H9 (cell line): ENCODE results near the gene CHST2. TPM values are rescaled to one million over a fixed set of nuclear protein-coding genes. Genes with fewer than 3 reads are reported as not detected.

Experiments used
- DNase-seq: peaks from one replicate; pipeline ENCODE4 v3.0.0-alpha.2; 2017
- H2AFZ ChIP-seq: one replicate; pipeline ENCODE4 v1.6.1; 2013; ENCODE audit warnings: mild to moderate bottlenecking, low read length, control low read depth, moderate library complexity
- H2AK5ac ChIP-seq: 2 replicates; pipeline ENCODE4 v1.6.1; 2013; ENCODE audit warnings: low read length, control low read depth, mixed read lengths; ENCODE audit not compliant: insufficient read length
- H2BK120ac ChIP-seq: one replicate; pipeline ENCODE4 v1.6.1; 2013; ENCODE audit warnings: low read depth, mild to moderate bottlenecking, low read length, control low read depth, inconsistent platforms; ENCODE audit not compliant: poor library complexity, severe bottlenecking
- H2BK12ac ChIP-seq: 2 replicates; pipeline ENCODE4 v1.6.1; 2013; ENCODE audit warnings: low read length, control low read depth, mixed read lengths, low read depth; ENCODE audit not compliant: insufficient read length
- H2BK15ac ChIP-seq: 2 replicates; pipeline ENCODE4 v1.6.1; 2013; ENCODE audit warnings: low read depth, low read length, control low read depth
- H2BK20ac ChIP-seq: one replicate; pipeline ENCODE4 v1.6.1; 2013; ENCODE audit warnings: low read depth, mild to moderate bottlenecking, low read length, control low read depth, inconsistent platforms; ENCODE audit not compliant: poor library complexity, severe bottlenecking
- H2BK5ac ChIP-seq: 2 replicates; pipeline ENCODE4 v1.6.1; 2013; ENCODE audit warnings: low read length, control low read depth, mixed read lengths; ENCODE audit not compliant: insufficient read length
- H3K14ac ChIP-seq: 2 replicates; pipeline ENCODE4 v1.6.1; 2013; ENCODE audit warnings: low read length, control low read depth; ENCODE audit not compliant: insufficient read depth
- H3K18ac ChIP-seq: 2 replicates; pipeline ENCODE4 v1.6.1; 2013; ENCODE audit warnings: low read depth, mild to moderate bottlenecking, mixed read lengths, low read length, control low read depth; ENCODE audit not compliant: insufficient read length
- H3K23ac ChIP-seq: 2 replicates; pipeline ENCODE4 v1.6.1; 2013; ENCODE audit warnings: low read length, control low read depth, mixed read lengths, low read depth; ENCODE audit not compliant: insufficient read length
- H3K23me2 ChIP-seq: 2 replicates; pipeline ENCODE4 v1.6.1; 2013; ENCODE audit warnings: low read depth, mild to moderate bottlenecking, mixed read lengths, low read length, control low read depth; ENCODE audit not compliant: insufficient read length, poor library complexity, severe bottlenecking
- H3K27ac ChIP-seq: 2 replicates; pipeline ENCODE4 v1.5.1; 2013; ENCODE audit warnings: low read length, control low read depth, mixed read lengths, low read depth; ENCODE audit not compliant: insufficient read length
- H3K27me3 ChIP-seq: 2 replicates; pipeline ENCODE4 v1.6.1; 2013; ENCODE audit warnings: low read length, control low read depth, inconsistent platforms; ENCODE audit not compliant: insufficient read depth
- H3K4ac ChIP-seq: 2 replicates; pipeline ENCODE4 v1.6.1; 2013; ENCODE audit warnings: low read depth, mild to moderate bottlenecking, control low read depth, inconsistent platforms, low read length, moderate library complexity
- H3K4me1 ChIP-seq: 2 replicates; pipeline ENCODE4 v1.6.1; 2013; ENCODE audit warnings: low read length, control low read depth, inconsistent platforms; ENCODE audit not compliant: insufficient read depth
- H3K4me2 ChIP-seq: 2 replicates; pipeline ENCODE4 v1.6.1; 2013; ENCODE audit warnings: low read length, control low read depth, mixed read lengths; ENCODE audit not compliant: insufficient read length, insufficient read depth
- H3K56ac ChIP-seq: 2 replicates; pipeline ENCODE4 v1.6.1; 2013; ENCODE audit warnings: low read depth, mild to moderate bottlenecking, mixed read lengths, low read length, control low read depth; ENCODE audit not compliant: insufficient read length
- H3K79me1 ChIP-seq: 2 replicates; pipeline ENCODE4 v1.6.1; 2013; ENCODE audit warnings: low read depth, mild to moderate bottlenecking, moderate library complexity, low read length, control low read depth, inconsistent platforms; ENCODE audit not compliant: insufficient read depth, poor library complexity, severe bottlenecking
- H3K79me2 ChIP-seq: 2 replicates; pipeline ENCODE4 v1.6.1; 2013; ENCODE audit warnings: low read length, control low read depth, inconsistent platforms; ENCODE audit not compliant: insufficient read depth
- H3K9ac ChIP-seq: 2 replicates; pipeline ENCODE4 v1.6.1; 2013; ENCODE audit warnings: low read length, control low read depth, mixed read lengths; ENCODE audit not compliant: insufficient read length; ENCODE audit errors: extremely low read depth
- H3K9me3 ChIP-seq: one replicate; pipeline ENCODE4 v1.6.1; 2013; ENCODE audit warnings: low read depth, low read length, inconsistent platforms; ENCODE audit not compliant: control insufficient read depth
- H3T11ph ChIP-seq: one replicate; pipeline ENCODE4 v1.6.1; 2013; ENCODE audit warnings: mild to moderate bottlenecking, low read length, control low read depth, inconsistent platforms
- H4K20me1 ChIP-seq: one replicate; pipeline ENCODE4 v1.6.1; 2013; ENCODE audit not compliant: control insufficient read depth, insufficient read length, insufficient read depth
- H4K5ac ChIP-seq: 2 replicates; pipeline ENCODE4 v1.6.1; 2013; ENCODE audit warnings: low read depth, mild to moderate bottlenecking, mixed read lengths, low read length, control low read depth; ENCODE audit not compliant: insufficient read length
- H4K8ac ChIP-seq: replicated peaks from 2 replicates; pipeline ENCODE4 v1.6.1; 2013; ENCODE audit warnings: low read length, control low read depth, mixed read lengths, low read depth; ENCODE audit not compliant: insufficient read length
- H4K91ac ChIP-seq: 2 replicates; pipeline ENCODE4 v1.6.1; 2013; ENCODE audit warnings: low read depth, mild to moderate bottlenecking, moderate library complexity, mixed read lengths, low read length, control low read depth; ENCODE audit not compliant: insufficient read length
- H3K27ac Mint-ChIP-seq, 3 experiments: 2 replicates in 2 of 3; 3 replicates in 1 of 3; pipeline ENCODE4 v1.8.0; 2020 to 2021; ENCODE audit warnings: mixed read lengths in 3 of 3, mild to moderate bottlenecking in 1 of 3, moderate library complexity in 1 of 3
- H3K27me3 Mint-ChIP-seq: 2 replicates; pipeline ENCODE4 v1.8.0; 2021; ENCODE audit warnings: low read depth, mild to moderate bottlenecking, moderate library complexity, mixed read lengths
- H3K36me3 Mint-ChIP-seq, 3 experiments: 2 replicates in 2 of 3; 3 replicates in 1 of 3; pipeline ENCODE4 v1.8.0; 2020 to 2021; ENCODE audit warnings: low read depth in 3 of 3, mixed read lengths in 3 of 3; ENCODE audit not compliant: insufficient read depth in 1 of 3
- H3K4me1 Mint-ChIP-seq, 2 experiments: 2 replicates each; pipeline ENCODE4 v1.8.0; 2020; ENCODE audit warnings: mixed read lengths in 2 of 2
- H3K4me3 Mint-ChIP-seq, 2 experiments: 2 replicates in 1 of 2; 3 replicates in 1 of 2; pipeline ENCODE4 v1.8.0; 2020 to 2021; ENCODE audit warnings: mild to moderate bottlenecking in 2 of 2, mixed read lengths in 2 of 2, moderate library complexity in 1 of 2
- H3K9me3 Mint-ChIP-seq, 2 experiments: 2 replicates in 1 of 2; 3 replicates in 1 of 2; pipeline ENCODE4 v1.8.0; 2020; ENCODE audit warnings: mild to moderate bottlenecking in 2 of 2, mixed read lengths in 2 of 2, moderate library complexity in 1 of 2
- WGBS: extraction: QIAGEN DNeasy Blood & Tissue Kit; methylation state at CpG from one replicate; pipeline ENCODE4 v1.1.7; 2013; ENCODE audit warnings: missing lambda C conversion rate, low lambda C conversion rate, mixed read lengths; ENCODE audit not compliant: insufficient read length; ENCODE audit errors: extremely low coverage; 5-methylcytosine and 5-hydroxymethylcytosine counted together
- total RNA-seq: library from RNA; stranded (reverse); gene quantifications from 2 replicates; pipeline ENCODE4 v1.2.1, GENCODE V29; 2021
- TF ChIP-seq, protein P1 (sequence below): fragments of 200-600 bp; sonication (generic); conservative IDR thresholded peaks from 3 replicates; pipeline ENCODE4 v1.8.0; 2021; ENCODE audit warnings: antibody characterized with exemption, mild to moderate bottlenecking

Gene CHST2
- total RNA-seq, 1 experiment from 2014 or later, result 5.8 TPM

GRCh38 chr3:143146486-143147274, 27.1 kb downstream of the CHST2 start:
- Histone ChIP-seq H3K56ac (no peak overlapping the region), H2BK12ac (no peak overlapping the region), H2BK5ac (no peak overlapping the region), H3T11ph (no peak overlapping the region), H2AFZ (no peak overlapping the region), H2AK5ac (no peak overlapping the region), H4K20me1 (no peaks in the 10 kb centered on the region), H3K79me1 (no peaks in the 10 kb centered on the region), H3K27me3 (no peaks in the 10 kb centered on the region), H3K4me1 (no peaks in the 10 kb centered on the region), H3K4ac (no peak overlapping the region), H3K79me2 (no peaks in the 10 kb centered on the region), H3K23me2 (no peaks in the 10 kb centered on the region), H4K91ac (no peak overlapping the region), H3K14ac (no peak overlapping the region; the same call in 1 of the 2 replicates), H4K8ac (no peak overlapping the region), H3K4me2 (no peak overlapping the region), H3K18ac (no peak overlapping the region), H3K9ac (no peak overlapping the region), H2BK20ac (no peak overlapping the region), H3K23ac (no peak overlapping the region), H4K5ac (no peak overlapping the region), H2BK120ac (no peak overlapping the region), H3K27ac (no peak overlapping the region), H3K9me3 (no peaks in the 10 kb centered on the region), H2BK15ac (no peak overlapping the region)
- no peak overlapping the region for H3K27ac Mint-ChIP-seq
- H3K4me1 Mint-ChIP-seq, result peaks cover 0 to 5% of the 10 kb centered on the region in 2 experiments; a peak in 2 of 4 replicates
- H3K27me3 Mint-ChIP-seq, result peaks cover 1% of the 10 kb centered on the region; the same call in 1 of the 2 replicates
- no peaks in the 10 kb centered on the region for H3K9me3 Mint-ChIP-seq
- DNase-seq, result no peak
- H3K4me3 Mint-ChIP-seq, result no peak overlapping the region
- TF ChIP-seq, protein P1, sequence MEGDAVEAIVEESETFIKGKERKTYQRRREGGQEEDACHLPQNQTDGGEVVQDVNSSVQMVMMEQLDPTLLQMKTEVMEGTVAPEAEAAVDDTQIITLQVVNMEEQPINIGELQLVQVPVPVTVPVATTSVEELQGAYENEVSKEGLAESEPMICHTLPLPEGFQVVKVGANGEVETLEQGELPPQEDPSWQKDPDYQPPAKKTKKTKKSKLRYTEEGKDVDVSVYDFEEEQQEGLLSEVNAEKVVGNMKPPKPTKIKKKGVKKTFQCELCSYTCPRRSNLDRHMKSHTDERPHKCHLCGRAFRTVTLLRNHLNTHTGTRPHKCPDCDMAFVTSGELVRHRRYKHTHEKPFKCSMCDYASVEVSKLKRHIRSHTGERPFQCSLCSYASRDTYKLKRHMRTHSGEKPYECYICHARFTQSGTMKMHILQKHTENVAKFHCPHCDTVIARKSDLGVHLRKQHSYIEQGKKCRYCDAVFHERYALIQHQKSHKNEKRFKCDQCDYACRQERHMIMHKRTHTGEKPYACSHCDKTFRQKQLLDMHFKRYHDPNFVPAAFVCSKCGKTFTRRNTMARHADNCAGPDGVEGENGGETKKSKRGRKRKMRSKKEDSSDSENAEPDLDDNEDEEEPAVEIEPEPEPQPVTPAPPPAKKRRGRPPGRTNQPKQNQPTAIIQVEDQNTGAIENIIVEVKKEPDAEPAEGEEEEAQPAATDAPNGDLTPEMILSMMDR, result no peak
- no CpG with 5 or more reads among the region's 12 CpGs for WGBS
- no peaks in the 10 kb centered on the region; a peak in 1 of 7 replicates for H3K36me3 Mint-ChIP-seq
